GM21447 (cell line): ENCODE data around the gene IL17B.
A peak's percentile ranks its signal among the peaks of the same experiment; 100 is the strongest.

Experiments used
- ATAC-seq: cut with Tn5 transposase; IDR thresholded peaks from one replicate; pipeline ENCODE4 v1.9.1; 2021; ENCODE audit not compliant: unreplicated experiment

Gene IL17B

DNA sequence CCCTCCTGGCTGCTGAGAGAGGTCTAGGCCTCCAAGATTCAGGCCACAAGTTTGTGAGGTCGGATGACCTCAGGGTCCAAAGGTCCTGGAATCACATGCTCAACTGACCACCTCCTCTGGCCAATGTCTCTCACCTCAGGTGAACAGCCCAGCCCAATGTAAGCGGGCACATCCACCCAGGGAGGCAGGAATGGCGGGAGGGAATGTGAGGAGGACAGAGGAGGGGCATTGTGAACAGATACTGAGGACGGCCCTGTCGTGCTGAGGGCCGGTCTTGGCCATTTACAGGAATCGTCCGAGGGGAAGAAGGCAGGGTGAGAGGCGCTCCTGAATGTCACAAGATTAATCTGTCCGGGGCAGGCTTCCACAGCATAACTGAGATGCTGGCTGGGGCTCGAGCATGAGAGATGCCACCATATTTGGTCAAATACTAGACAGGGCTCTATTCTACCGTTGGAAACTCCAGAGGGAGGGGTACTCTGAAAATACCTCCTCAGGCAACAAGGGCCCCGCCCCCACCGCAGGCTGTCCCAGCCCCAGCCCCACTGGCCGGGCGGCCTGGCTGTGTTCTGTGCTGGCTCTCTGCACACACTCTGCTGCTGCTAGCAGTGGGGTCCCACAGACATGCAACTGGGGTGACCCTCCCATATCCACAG, 1.5 kb upstream of the IL17B start:
- ATAC-seq = no peak

GRCh38 chr5:149379818-149380374, 804 bp upstream of the IL17B start:
- ATAC-seq = no peak

GRCh38 chr5:149378241-149378820, 761 bp downstream of the IL17B start:
- ATAC-seq = no peak

GRCh38 chr5:149376711-149377447, 2.2 kb downstream of the IL17B start:
- no peak for ATAC-seq

DNA sequence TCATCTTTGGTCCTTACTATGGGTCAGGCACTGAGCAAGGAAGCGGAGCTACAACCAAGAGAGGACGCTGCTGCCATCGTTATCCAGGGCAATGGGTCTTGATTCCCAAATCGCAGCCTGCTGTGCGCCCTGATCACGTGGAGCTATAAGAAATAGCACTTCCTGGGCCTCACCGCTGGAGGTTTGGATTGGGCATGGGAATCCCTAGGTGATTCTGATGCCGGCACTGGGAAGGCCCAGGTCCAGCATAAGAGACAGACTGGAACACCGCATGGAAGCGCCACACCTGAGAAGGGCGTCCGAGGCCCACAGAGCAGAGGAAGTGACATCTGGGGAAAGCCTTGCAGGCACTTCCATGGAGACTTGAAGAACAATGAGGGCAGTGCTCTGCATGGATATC, 3.0 kb downstream of the IL17B start:
- no peak for ATAC-seq

- no peak for ATAC-seq
Observed at GRCh38 chr5:149375434-149375833, 3.7 kb downstream of the IL17B start.

DNA sequence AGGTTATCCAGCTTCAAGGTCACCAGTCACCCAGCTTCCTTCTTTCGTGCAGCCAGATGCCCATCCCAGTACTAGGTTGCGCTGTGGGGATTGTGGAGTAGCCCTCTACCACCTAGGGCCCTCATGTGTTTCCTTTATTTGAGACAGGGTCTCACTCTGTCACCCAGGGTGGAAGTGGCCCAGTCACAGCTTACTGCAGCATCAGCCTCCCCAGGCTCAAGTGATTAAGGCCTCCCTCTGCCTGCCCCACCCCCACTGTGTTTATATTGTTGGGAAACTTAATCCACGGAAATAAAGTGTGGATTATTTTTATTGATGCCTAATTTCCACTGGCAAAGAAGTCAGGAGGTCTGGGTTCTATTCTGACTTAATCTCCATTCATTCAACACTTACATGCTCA, 4.3 kb downstream of the IL17B start:
- no peak for ATAC-seq

GRCh38 chr5:149374303-149374702, 4.8 kb downstream of the IL17B start:
- no peak for ATAC-seq

GRCh38 chr5:149372932-149373331, 6.2 kb downstream of the IL17B start:
- ATAC-seq = no peak

DNA sequence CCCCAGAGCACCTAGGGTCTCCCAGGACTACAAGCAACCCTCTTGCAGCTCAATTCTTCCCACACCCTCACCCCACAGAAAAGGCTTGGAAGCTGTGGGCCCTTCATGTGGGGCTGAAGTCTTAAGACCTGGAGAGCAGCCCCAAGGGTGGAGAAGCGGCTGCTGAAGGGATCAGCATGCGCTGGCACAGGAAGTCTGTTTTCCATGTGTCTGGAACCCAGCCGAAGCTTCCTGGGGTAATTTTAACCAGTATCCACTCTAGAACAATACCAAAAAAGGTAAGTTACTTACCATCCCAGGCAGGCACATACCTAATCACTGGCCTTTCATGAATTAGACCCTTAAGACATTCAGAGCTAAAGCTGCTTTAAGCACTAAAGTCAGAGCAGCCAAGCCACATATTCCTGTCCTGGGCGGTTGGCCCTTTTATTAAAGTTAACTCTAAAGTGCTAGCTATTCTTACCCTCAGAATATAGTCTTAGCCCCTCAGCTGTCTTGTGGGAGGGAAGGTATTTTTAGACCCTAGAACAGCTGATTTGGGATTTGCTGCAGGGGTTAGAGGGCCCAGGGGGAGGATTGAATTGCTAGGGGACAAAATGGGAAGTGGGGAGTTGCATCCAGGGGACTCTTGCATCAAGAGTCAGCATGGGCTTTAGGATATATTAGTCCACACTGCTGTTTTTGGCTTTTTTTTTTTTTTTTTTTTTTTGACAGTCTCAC, 6.9 kb downstream of the IL17B start:
- ATAC-seq = no peak

DNA sequence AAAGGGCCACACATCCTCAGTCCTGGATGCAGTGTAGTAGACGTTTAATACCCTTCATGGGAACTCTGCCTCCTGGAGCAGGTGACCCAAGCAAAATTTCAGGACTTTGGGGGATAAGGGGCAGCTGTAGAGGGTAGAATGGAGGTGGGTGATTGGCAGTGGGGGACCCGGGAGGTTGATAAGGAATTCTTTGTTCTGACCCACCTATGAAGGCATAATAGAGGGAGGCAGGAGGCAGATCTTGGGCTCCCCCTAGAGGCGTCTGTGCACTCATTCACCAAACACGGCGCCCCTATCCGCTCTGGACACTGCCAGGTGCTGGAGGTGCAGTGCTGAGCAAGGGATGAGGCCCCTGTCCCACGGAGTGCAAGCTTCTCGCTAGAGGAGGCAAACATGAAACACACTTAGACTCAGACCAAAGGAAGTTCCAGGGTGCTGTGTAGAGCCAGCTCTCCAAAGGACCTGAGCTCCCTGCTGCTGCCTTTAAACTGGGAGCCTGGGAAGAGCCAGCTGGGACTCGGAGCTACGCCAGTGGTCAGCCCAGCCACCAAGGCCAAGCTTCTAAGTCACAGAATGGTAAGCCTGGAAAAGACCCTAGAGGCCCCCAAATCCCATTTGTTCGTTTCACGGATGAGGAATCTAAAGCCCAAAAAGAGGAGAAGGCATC, 7.7 kb downstream of the IL17B start:
- peak; percentile 78 for ATAC-seq

DNA sequence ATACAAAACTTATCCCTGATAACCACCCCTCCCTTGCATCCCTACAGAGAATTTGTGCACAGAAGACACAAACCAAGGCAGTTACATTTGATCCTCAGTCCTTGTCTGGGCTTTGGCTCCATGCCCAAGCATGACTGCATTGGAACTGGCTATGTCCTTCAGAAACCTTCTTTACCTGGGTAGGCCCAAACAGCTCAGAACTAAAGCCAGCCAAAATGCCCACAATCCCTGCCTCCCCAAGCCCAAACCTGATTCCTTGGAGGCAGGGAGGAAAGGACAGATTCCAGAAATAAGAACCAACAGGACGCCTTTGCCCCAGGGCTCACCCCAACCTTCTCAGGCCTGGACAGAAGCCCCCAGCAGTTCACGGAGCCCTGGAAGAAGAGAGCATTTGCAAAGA, 8.2 kb downstream of the IL17B start:
- no peak for ATAC-seq

DNA sequence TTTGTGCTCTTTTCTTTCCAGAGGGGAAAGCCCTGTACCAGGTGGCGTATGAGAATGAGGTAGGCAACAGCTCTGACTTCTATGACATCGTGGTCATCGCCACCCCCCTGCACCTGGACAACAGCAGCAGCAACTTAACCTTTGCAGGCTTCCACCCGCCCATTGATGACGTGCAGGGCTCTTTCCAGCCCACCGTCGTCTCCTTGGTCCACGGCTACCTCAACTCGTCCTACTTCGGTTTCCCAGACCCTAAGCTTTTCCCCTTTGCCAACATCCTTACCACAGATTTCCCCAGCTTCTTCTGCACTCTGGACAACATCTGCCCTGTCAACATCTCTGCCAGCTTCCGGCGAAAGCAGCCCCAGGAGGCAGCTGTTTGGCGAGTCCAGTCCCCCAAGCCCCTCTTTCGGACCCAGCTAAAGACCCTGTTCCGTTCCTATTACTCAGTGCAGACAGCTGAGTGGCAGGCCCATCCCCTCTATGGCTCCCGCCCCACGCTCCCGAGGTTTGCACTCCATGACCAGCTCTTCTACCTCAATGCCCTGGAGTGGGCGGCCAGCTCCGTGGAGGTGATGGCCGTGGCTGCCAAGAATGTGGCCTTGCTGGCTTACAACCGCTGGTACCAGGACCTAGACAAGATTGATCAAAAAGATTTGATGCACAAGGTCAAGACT, 11.0 kb downstream of the IL17B start:
- ATAC-seq = no peak

GRCh38 chr5:149367249-149367971, 11.7 kb downstream of the IL17B start:
- ATAC-seq = no peak

DNA sequence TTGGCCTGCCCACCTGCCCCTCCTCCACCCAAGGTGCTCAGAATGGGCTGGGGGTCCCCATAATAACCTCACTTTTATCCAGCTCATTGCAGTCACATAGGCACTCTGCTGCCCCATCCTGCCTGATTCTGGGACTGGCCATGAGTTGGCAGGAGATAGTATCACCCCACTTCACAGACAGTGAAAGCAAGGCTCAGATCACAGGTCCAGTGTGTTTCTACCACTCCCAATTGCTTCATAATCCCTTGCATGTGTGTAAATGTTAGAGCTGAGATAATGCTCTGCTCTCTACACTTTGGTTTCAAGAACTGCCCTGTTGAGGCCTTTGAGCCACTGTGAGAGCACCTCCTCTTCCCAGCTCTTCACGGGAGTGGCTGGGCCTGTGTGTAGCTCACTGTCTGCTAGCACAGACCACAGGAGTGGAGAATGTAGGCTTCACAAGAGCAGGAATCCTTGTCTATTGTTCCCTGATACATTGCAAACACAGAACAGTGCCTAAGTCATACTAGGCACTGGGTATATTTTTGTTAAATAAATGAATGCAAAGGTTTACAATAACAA, 12.8 kb downstream of the IL17B start:
- no peak for ATAC-seq

- ATAC-seq = no peak
Observed at GRCh38 chr5:149365418-149365817, 13.7 kb downstream of the IL17B start.

DNA sequence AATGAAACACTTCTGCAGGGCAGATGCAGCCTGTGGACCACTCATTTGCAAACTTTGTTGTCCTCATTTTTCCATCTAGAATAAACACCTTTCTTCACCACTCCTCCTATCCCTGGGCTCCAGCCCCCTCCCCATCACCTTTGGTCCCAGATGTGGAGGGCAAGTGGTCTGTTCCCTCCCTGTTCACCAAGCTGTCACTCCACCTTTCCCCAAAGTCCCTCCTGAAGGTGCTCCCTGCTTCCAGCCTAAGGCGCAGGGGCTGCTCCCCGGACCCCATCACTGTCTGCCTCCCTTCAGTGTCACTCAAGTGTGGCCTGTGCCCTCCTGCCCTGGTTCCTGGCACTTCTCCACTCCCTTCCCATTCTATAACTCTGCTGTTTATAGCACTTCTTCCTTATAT, 14.4 kb downstream of the IL17B start:
- no peak for ATAC-seq

GRCh38 chr5:149363936-149364335, 15.2 kb downstream of the IL17B start:
- ATAC-seq = no peak

DNA sequence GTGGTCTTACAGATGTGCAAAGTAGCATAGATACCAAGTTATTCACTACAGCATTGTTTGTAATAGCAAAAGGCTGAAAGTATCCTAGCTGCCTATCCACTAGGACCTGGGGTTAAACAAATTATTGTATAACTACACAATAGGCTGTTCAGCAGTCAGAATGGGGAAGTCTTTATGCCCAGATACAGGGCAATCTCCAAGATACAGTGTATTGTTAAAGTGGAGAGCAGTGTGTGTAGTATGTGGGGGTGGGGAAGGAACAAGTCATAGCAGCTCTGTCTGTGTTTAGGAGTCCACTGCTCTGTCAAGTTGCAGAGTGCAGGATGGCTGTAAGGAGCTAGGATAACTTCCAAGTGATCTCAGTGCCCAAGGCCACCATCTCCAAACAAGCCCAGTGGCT, 15.7 kb downstream of the IL17B start:
- no peak for ATAC-seq
